WERI-Rb-1 (cell line): Measurements from ENCODE around the gene CFTR.
A peak's percentile ranks its signal among the peaks of the same experiment; 100 is the strongest.

Experiments
- DNase-seq: peaks from one replicate; pipeline ENCODE4 v3.0.0-alpha.2; 2020
- H3K27ac ChIP-seq: fragments of 250-450 bp; sonication (Bioruptor Pico); 2 replicates; pipeline ENCODE4 v1.5.1; 2020; ENCODE audit warnings: mild to moderate bottlenecking, moderate library complexity
- H3K27me3 ChIP-seq: fragments of 250-450 bp; sonication (Bioruptor Pico); 2 replicates; pipeline ENCODE4 v1.5.1; 2021; ENCODE audit warnings: mild to moderate bottlenecking, low read depth, moderate library complexity; ENCODE audit not compliant: insufficient read depth, severe bottlenecking
- H3K36me3 ChIP-seq: fragments of 250-450 bp; sonication (Bioruptor Pico); 2 replicates; pipeline ENCODE4 v1.5.1; 2020; ENCODE audit warnings: mild to moderate bottlenecking, moderate library complexity
- H3K4me3 ChIP-seq: 2 replicates; pipeline ENCODE4 v1.5.1; 2011; ENCODE audit warnings: low read depth, mild to moderate bottlenecking, control low read depth, low read length
- H3K9me3 ChIP-seq: fragments of 250-450 bp; sonication (Bioruptor Pico); 2 replicates; pipeline ENCODE4 v1.5.1; 2021; ENCODE audit warnings: mild to moderate bottlenecking, moderate library complexity; ENCODE audit not compliant: severe bottlenecking
- CTCF ChIP-seq: IDR thresholded peaks from 2 replicates; pipeline ENCODE4 v1.5.1; 2011; ENCODE audit warnings: low read depth, mild to moderate bottlenecking, control low read depth, inconsistent platforms, low read length

The CFTR gene

GRCh38 chr7:117619681-117620080, 139.9 kb downstream of the CFTR start:
- Histone ChIP-seq H3K27ac (no peak overlapping the region), H3K4me3 (no peak overlapping the region), H3K27me3 (peaks cover 20% of the 10 kb centered on the region), H3K9me3 (no peaks in the 10 kb centered on the region), H3K36me3 (no peaks in the 10 kb centered on the region)
- no peak for TF ChIP-seq CTCF
- no peak for DNase-seq

- no peak for TF ChIP-seq CTCF
- H3K9me3 ChIP-seq = no peaks in the 10 kb centered on the region
- H3K4me3 ChIP-seq = no peak overlapping the region
- no peak overlapping the region for H3K27ac ChIP-seq
- no peaks in the 10 kb centered on the region for H3K36me3 ChIP-seq
- peaks cover 31% of the 10 kb centered on the region for H3K27me3 ChIP-seq
- DNase-seq = no peak
Measured at GRCh38 chr7:117621075-117621618, 141.3 kb downstream of the CFTR start.

GRCh38 chr7:117623606-117624005, 143.8 kb downstream of the CFTR start:
- peaks cover 38% of the 10 kb centered on the region for H3K27me3 ChIP-seq
- no peak for TF ChIP-seq CTCF
- no peak overlapping the region for H3K27ac ChIP-seq
- no peaks in the 10 kb centered on the region for H3K36me3 ChIP-seq
- H3K4me3 ChIP-seq = no peak overlapping the region
- no peak for DNase-seq
- H3K9me3 ChIP-seq = no peaks in the 10 kb centered on the region

- H3K27me3 ChIP-seq = peaks cover 23% of the 10 kb centered on the region
- no peak overlapping the region for H3K4me3 ChIP-seq
- H3K36me3 ChIP-seq = no peaks in the 10 kb centered on the region
- no peaks in the 10 kb centered on the region for H3K9me3 ChIP-seq
- H3K27ac ChIP-seq = no peak overlapping the region
- peak; percentile 10 for DNase-seq
- TF ChIP-seq CTCF = no peak
Measured at GRCh38 chr7:117630501-117630900, 150.7 kb downstream of the CFTR start.

- H3K9me3 ChIP-seq = no peaks in the 10 kb centered on the region
- no peak overlapping the region for H3K4me3 ChIP-seq
- H3K27me3 ChIP-seq = peaks cover 18% of the 10 kb centered on the region
- TF ChIP-seq CTCF = no peak
- H3K27ac ChIP-seq = no peak overlapping the region
- no peak for DNase-seq
- H3K36me3 ChIP-seq = no peaks in the 10 kb centered on the region
Measured at GRCh38 chr7:117630907-117631564, 151.2 kb downstream of the CFTR start.

- Histone ChIP-seq H3K36me3 (no peaks in the 10 kb centered on the region), H3K4me3 (no peak overlapping the region), H3K27me3 (peaks cover 14% of the 10 kb centered on the region), H3K9me3 (no peaks in the 10 kb centered on the region), H3K27ac (no peak overlapping the region)
- TF ChIP-seq CTCF = no peak
- no peak for DNase-seq
Measured at GRCh38 chr7:117631652-117632051, 151.8 kb downstream of the CFTR start.
